Heart right ventricle (tissue), 16 donors: ENCODE measurements around the gene SRP72. TPM values are rescaled to one million over a fixed set of nuclear protein-coding genes. Genes with fewer than 3 reads are reported as not detected.

Experiments used
- ATAC-seq, 8 donors: fragments of 200-7000 bp; cut with Tn5 transposase; one replicate each; pipeline ENCODE4 v1.9.1; 2020; ENCODE audit warnings: mild to moderate bottlenecking in 8 of 8, moderate library complexity in 8 of 8, moderate number of reproducible peaks in 1 of 8
- DNase-seq, 2 donors: peaks; one replicate each; pipeline ENCODE4 v3.0.0-alpha.2; 2020
- H3K27ac ChIP-seq, 10 donors: fragments of 200-600 bp; sonication (generic) in 2 of 10; one replicate each; pipeline versions ENCODE4 v1.5.0 to v1.8.0; 2020 to 2022; ENCODE audit warnings: mild to moderate bottlenecking in 3 of 10
- H3K27me3 ChIP-seq, 7 donors: fragments of 200-600 bp; one replicate each; pipeline ENCODE4 v1.8.0; 2021 to 2022; ENCODE audit warnings: mild to moderate bottlenecking in 2 of 7
- H3K36me3 ChIP-seq, 9 donors: fragments of 200-600 bp; sonication (generic) in 1 of 9; one replicate each; pipeline versions ENCODE4 v1.5.0 to v1.8.0; 2020 to 2022; ENCODE audit warnings: mild to moderate bottlenecking in 2 of 9
- H3K4me1 ChIP-seq, 9 donors: fragments of 200-600 bp; sonication (generic) in 1 of 9; one replicate each; pipeline versions ENCODE4 v1.5.0 to v1.8.0; 2020 to 2022; ENCODE audit warnings: mild to moderate bottlenecking in 4 of 9
- H3K4me3 ChIP-seq, 10 donors: fragments of 200-600 bp; sonication (generic) in 2 of 10; one replicate each; pipeline versions ENCODE4 v1.5.0 to v1.8.0; 2020 to 2022; ENCODE audit warnings: mild to moderate bottlenecking in 7 of 10, moderate library complexity in 2 of 10
- H3K9me3 ChIP-seq, 11 donors: fragments of 200-600 bp in 10 of 11; sonication (generic) in 2 of 11; one replicate each; pipeline versions ENCODE4 v1.5.0 to v1.8.0; 2013 to 2022; ENCODE audit warnings: mild to moderate bottlenecking in 2 of 11, control low read depth in 1 of 11, moderate library complexity in 1 of 11
- WGBS, 2 donors: extraction: QIAGEN DNeasy Blood & Tissue Kit; methylation state at CpG; one replicate each; pipeline ENCODE4 v1.1.7; 2013; ENCODE audit warnings: inconsistent platforms in 1 of 2; 5-methylcytosine and 5-hydroxymethylcytosine counted together
- intact Hi-C, 10 donors: fragments of 100-400 bp; cut with DNase I; formaldehyde crosslinking; loops; one replicate each; pipeline versions ENCODE4 v1.11.1 to v1.14.2; 2022
- polyA plus RNA-seq, 2 donors: library from polyadenylated mRNA; stranded (reverse); fragments of 200-250 nt; gene quantifications; one replicate each; pipeline ENCODE4 v1.2.3, GENCODE V29; 2013
- total RNA-seq, 10 donors: library from RNA; stranded (reverse); fragmentation: NEBNext Ultra II Directional in 3 of 10; extraction: Animal tissue kit (Norgen Biotek cat#: 25700) in 3 of 10; gene quantifications; one replicate each; pipeline versions ENCODE4 v1.2.1 to v1.2.4, GENCODE V29; 2021 to 2023
- TF ChIP-seq, protein P1 (sequence below), 9 donors: fragments of 200-600 bp; sonication (generic) in 2 of 9; IDR thresholded peaks; one replicate each; pipeline versions ENCODE4 v1.5.0 to v1.8.0; 2021 to 2022; ENCODE audit warnings: antibody characterized with exemption in 9 of 9, mild to moderate bottlenecking in 5 of 9, moderate library complexity in 1 of 9
- donor health status: Arrhythmogenic right ventricular cardiomyopathy.
- donor health status: ischemic (EF 13 %, LVEDD 7.1; RV severe dilation, severe dysfunction).
- donor health status: healthy with polysubstance abuse.
- donor health status: DM: no; HTN: yes; CAD: no.
- donor health status: DM: no; HTN: no; CAD: no.
- donor health status: ischemic (EF 25% LVEDD 6.9; RV normal size, moderate dysfunction).
- donor health status: ischemic (EF 25% LVEDD 5.7; RV mildly dilated, moderate dysfunction).
- donor health status: healthy.
- donor health status: DM: yes; HTN: yes; CAD: no.
- donor health status: Ischemic cardiomyopathy.
- donor health status: ischemic (EF 35%, LVEDD 5.7; RV mildly dilated, moderate dysfunction).
- donor health status: nonischemic (EF 11% LVEDD 7.7; RV severe dilation, severe dysfunction).
- donor health status: DM: yes; HTN: yes; CAD: no.
- donor health status: PGD.
- donor health status: ischemic (EF 29% LVEDD 5.4; RV normal size, mild dysfunction).
- donor health status: nonischemic (EF 23%, LVEDD 6.1; RV moderate dilation, normal function).

The SRP72 gene
- total and polyA plus RNA-seq, 12 donors: 22.8 to 54.5 (median 40.6) TPM

DNA sequence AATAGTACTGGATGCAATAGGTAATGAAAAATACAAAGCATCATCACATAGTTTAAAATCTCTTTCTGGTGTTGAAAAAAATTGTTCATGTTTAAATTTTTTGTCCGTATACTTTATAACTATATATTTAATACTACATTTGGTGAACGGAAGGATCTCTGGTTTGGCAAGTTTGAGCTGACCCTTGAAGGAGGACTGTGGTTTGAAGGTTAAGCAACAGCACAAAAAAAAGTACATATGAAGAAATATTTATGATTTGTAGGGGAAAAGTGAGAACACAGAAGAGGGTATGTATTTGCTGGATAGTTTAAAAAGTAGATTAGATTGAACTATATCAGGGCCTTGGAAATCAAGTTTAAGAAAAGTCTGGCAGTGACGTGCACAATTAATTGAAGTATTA is 13.3 kb downstream of the SRP72 start:
- TF ChIP-seq, protein P1, sequence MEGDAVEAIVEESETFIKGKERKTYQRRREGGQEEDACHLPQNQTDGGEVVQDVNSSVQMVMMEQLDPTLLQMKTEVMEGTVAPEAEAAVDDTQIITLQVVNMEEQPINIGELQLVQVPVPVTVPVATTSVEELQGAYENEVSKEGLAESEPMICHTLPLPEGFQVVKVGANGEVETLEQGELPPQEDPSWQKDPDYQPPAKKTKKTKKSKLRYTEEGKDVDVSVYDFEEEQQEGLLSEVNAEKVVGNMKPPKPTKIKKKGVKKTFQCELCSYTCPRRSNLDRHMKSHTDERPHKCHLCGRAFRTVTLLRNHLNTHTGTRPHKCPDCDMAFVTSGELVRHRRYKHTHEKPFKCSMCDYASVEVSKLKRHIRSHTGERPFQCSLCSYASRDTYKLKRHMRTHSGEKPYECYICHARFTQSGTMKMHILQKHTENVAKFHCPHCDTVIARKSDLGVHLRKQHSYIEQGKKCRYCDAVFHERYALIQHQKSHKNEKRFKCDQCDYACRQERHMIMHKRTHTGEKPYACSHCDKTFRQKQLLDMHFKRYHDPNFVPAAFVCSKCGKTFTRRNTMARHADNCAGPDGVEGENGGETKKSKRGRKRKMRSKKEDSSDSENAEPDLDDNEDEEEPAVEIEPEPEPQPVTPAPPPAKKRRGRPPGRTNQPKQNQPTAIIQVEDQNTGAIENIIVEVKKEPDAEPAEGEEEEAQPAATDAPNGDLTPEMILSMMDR (IDR thresholded peaks at IDR 0.05): no peak
- DNase-seq: no peak
- Histone ChIP-seq H3K4me3 (no peak overlapping the region), H3K27me3 (no peaks in the 10 kb centered on the region), H3K27ac (no peak overlapping the region), H3K36me3 (peaks cover 0 to 100% (median 70%) of the 10 kb centered on the region in 9 donors), H3K9me3 (no peaks in the 10 kb centered on the region), H3K4me1 (no peaks in the 10 kb centered on the region)
- WGBS, 2 donors: 90 to 94% methylated on average over 3 of the region's 3 CpGs
- no peak for ATAC-seq
- intact Hi-C loops: no loop called here

DNA sequence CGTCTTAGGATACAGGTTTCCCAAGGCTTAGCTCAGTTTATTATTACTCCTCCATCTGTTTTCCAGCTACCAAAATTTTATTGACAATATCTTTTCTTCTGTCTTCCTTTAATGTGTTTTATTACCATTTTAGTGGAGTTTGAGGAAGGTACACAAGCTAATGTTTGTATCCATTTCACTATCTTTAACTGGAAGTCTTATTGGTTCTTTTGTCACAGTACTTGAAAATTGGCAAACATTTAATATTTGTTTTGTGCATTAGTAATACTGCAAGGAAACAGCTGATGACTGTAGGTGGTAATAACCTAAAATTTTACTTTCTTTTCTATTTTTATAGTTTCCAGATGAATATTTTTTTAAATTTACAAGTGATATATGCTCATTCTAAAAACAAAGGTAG is 28.8 kb downstream of the SRP72 start:
- Histone ChIP-seq H3K9me3 (no peaks in the 10 kb centered on the region), H3K27me3 (no peaks in the 10 kb centered on the region), H3K27ac (no peak overlapping the region), H3K4me1 (no peaks in the 10 kb centered on the region), H3K36me3 (peaks cover 0 to 100% (median 72%) of the 10 kb centered on the region in 9 donors), H3K4me3 (no peak overlapping the region)
- TF ChIP-seq, protein P1 (IDR thresholded peaks at IDR 0.05): no peak
- no peak for DNase-seq
- no peak for ATAC-seq
- intact Hi-C loops: no loop called here
- 96 to 100% methylated on average over 1 of the region's 1 CpG for WGBS, 2 donors

DNA sequence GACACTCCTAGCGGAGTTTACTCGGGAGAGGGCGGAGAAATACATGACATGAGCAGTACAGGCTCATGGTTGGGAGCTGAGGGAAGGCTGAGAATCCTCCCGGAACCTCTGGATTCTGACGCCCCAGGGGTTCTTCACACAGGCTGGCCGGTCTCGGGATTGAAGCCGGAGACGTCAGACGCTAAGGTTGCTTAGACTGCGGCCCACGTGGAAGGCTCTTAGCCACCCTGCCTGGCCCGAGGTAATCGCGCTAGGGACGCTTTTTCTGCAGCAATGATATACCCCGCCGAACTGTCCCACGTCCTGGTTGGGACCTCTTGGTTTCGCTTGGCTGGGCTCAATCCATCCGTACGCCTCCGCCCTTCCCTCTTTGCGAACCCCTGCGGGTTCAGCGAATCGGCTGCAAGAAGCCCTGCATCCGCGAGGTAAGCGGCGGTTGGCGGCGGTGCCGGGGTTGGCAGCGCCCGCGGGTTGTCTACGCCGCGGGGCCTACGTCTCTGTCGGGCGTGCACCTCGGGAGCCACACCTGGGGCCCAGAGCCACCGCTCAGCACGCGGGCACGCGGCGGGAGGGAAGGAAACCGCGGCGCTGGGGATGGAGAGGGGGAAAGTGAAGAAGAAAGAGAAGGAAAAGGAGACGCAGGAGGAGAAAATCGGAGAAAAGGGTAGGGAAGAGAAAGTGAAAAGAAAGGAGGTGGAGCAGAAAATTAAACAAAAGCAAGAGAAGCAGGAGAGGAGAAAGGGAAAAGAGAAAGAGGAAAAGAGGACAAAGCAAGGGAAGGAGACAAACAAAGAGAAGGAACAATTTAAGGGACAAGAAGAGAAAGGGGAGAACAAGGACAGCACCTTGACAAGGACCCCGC is 38.1 kb downstream of the SRP72 start, which contains the start of gene ARL9:
Gene ARL9 (plus strand): TSS at position 523 of the 862 bp plus-strand sequence. CDS start 72 bp downstream, at position 595.
- ATAC-seq (peak; percentile 63 to 80 (median 77)), DNase-seq (peak; percentile 10 to 38)
- H3K4me1 ChIP-seq: peaks cover 0 to 18% (median 13%) of the 10 kb centered on the region in 9 donors
- H3K27me3 ChIP-seq: peaks cover 0 to 18% (median 8%) of the 10 kb centered on the region in 7 donors
- no peaks in the 10 kb centered on the region for H3K9me3 ChIP-seq
- peak within 1 kb of the TSS; percentile 38 to 72 (median 56) for H3K4me3 ChIP-seq
- TF ChIP-seq, protein P1 (IDR thresholded peaks at IDR 0.05): no peak
- 5 to 6% methylated on average over 55 to 56 of the region's 56 CpGs for WGBS, 2 donors
- H3K36me3 ChIP-seq: peaks cover 0 to 40% (median 14%) of the 10 kb centered on the region in 9 donors
- intact Hi-C loops: loop anchor here in 1 of 10 donors (5.0 kb wide), 1 partner anchor 37 kb away; no protein-coding TSS in a partner anchor
- peak within 1 kb of the TSS in 5 of 10 donors; percentile 3 to 43 (median 21) for H3K27ac ChIP-seq

DNA sequence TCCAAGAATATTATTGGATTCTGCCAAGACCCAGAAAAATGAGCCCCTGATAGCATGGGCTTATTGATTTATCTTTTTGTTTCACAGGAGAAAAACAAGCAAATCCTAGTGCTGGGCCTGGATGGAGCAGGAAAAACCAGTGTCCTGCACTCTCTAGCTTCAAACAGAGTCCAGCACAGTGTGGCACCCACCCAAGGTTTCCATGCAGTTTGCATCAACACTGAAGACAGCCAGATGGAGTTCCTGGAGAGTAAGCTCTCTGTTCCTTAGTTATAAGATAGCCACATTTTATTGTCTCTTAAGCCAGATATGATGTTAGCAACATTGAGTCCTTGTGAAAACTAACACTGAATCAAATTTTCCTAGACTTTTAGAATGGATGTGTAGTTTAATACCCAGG is 43.7 kb downstream of the SRP72 start:
- no peaks in the 10 kb centered on the region for H3K9me3 ChIP-seq
- peak in 2 of 8 donors; percentile 44 to 64 for ATAC-seq

More for the DNA sequence above, 43.7 kb downstream of the SRP72 start:
- TF ChIP-seq, protein P1 (IDR thresholded peaks at IDR 0.05): no peak
- Histone ChIP-seq H3K36me3 (no peaks in the 10 kb centered on the region), H3K27ac (no peak overlapping the region), H3K4me3 (no peak overlapping the region), H3K4me1 (peaks cover 0 to 6% (median 3%) of the 10 kb centered on the region in 9 donors), H3K27me3 (peaks cover 0 to 10% (median 8%) of the 10 kb centered on the region in 7 donors)
- intact Hi-C loops: no loop called here
- DNase-seq: peak in 1 of 2 donors; percentile 16
